Measurements from ENCODE around the gene AUNIP. TPM values are rescaled to one million over a fixed set of nuclear protein-coding genes. Genes with fewer than 3 reads are reported as not detected.

The AUNIP gene
- total and polyA plus RNA-seq, 2 donors (not counting 3 experiments of a cell fraction or from before 2014, with no cell fraction given): 1.8 to 4.5 TPM

GRCh38 chr1:25861316-25862286, 2.3 kb upstream of the AUNIP start:
- TF ChIP-seq GATA2 (IDR thresholded peaks at IDR 0.05; ENCODE audit: insufficient read depth, insufficient read length, low read depth, low read length): no peak
- TF ChIP-seq MYC (IDR thresholded peaks at IDR 0.05; ENCODE audit: low read depth, low read length): no peak
- no peak for TF ChIP-seq FOS (IDR thresholded peaks at IDR 0.05; ENCODE audit: borderline replicate concordance, insufficient read depth, low read length)
- TF ChIP-seq POLR2AphosphoS5 (IDR thresholded peaks at IDR 0.05; ENCODE audit: insufficient read depth, low read depth, low read length): no peak
- TF ChIP-seq POLR2A (IDR thresholded peaks at IDR 0.05; ENCODE audit: low read depth, low read length): no peak
- no peak for TF ChIP-seq EZH2 (IDR thresholded peaks at IDR 0.05; ENCODE audit: borderline replicate concordance, low read depth, low read length, severe bottlenecking)
- Histone ChIP-seq H3K9me3 (replicated peaks; ENCODE audit: control insufficient read depth, insufficient read depth, low read length) (no peaks in the 10 kb centered on the region), H4K20me1 (replicated peaks; ENCODE audit: control insufficient read depth, extremely low read depth, insufficient read depth, low read length) (no peaks in the 10 kb centered on the region), H3K79me2 (ENCODE audit: control insufficient read depth, insufficient read depth, low read length) (peaks cover 8% of the 10 kb centered on the region), H3K4me1 (ENCODE audit: control insufficient read depth, extremely low read depth, insufficient read depth, low read length) (peaks cover 21% of the 10 kb centered on the region), H3K36me3 (ENCODE audit: control insufficient read depth in 2 of 2, extremely low read depth in 1 of 2, insufficient read depth in 2 of 2, low read length in 2 of 2) (peaks cover 0 to 7% of the 10 kb centered on the region in 2 experiments), H2AFZ (ENCODE audit: low read depth, low read length) (no peak overlapping the region), H3K4me3 (replicated peaks in 1 of 3; ENCODE audit: insufficient read depth in 1 of 3, low read depth in 1 of 3, low read length in 3 of 3) (peak overlapping the region in 1 of 3 experiments; percentile 13), H3K27me3 (ENCODE audit: control insufficient read depth in 2 of 2, insufficient read depth in 2 of 2, low read length in 2 of 2) (no peaks in the 10 kb centered on the region), H3K27ac (ENCODE audit: insufficient read depth, low read depth, low read length) (no peak overlapping the region), H3K9me1 (replicated peaks; ENCODE audit: control insufficient read depth, extremely low read depth, insufficient read depth, low read length) (no peaks in the 10 kb centered on the region), H3K9ac (replicated peaks; ENCODE audit: extremely low read depth, insufficient read depth, low read length) (no peak overlapping the region), H3K4me2 (ENCODE audit: insufficient read depth, low read length) (peak overlapping the region; percentile 40)
- no peak for FAIRE-seq
- intact Hi-C loops (cut with micrococcal nuclease) (no loop called here), dilution Hi-C loops (cut with MboI; ENCODE audit: extremely low pct_ligation_motif_present, low sequenced_read_pairs) (no loop called here)
- BruUV-seq (replicated peaks): TSS peak; percentile 30
- ChIA-PET CTCF (interaction anchor here (0.9 to 1.1 kb wide), 3 partner anchors 13 to 35 kb away, joined by 3 to 4 read pairs (median 3); no protein-coding TSS in a partner anchor), POLR2A (interaction anchor here (0.7 kb wide), 1 partner anchor 14 kb away, joined by 3 read pairs; no protein-coding TSS in a partner anchor)
- peak; percentile 15 for DNase-seq (ENCODE audit: low read depth, low spot score)

DNA sequence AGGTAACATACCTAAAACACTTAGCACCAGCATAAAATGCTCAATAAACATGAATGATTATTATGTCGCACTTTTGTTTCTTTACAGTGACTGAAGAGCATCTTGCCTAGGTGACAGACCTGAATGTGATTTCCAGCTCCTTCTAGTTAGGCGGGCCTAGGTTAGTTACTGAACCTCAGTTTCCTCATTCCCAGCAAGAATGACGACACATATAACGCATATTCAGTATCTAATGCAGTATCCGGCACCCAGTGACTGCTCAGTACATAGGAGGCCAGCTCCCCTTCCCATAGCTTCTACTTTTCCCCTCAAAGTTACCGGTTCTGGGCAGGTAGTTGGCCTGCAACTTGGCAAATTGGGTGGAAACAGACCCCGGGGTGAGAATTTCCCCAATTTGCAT, 763 bp downstream of the AUNIP start:
- ChIA-PET CTCF (no interaction called here), POLR2A (no interaction called here)
- no peaks in the 10 kb centered on the region for H4K20me1 ChIP-seq (replicated peaks; ENCODE audit: control insufficient read depth, extremely low read depth, insufficient read depth, low read length)
- intact Hi-C loops (cut with micrococcal nuclease): no loop called here
- peak overlapping the region; percentile 73 for H3K4me2 ChIP-seq (ENCODE audit: insufficient read depth, low read length)
- H3K27me3 ChIP-seq (ENCODE audit: control insufficient read depth in 2 of 2, insufficient read depth in 2 of 2, low read length in 2 of 2): no peaks in the 10 kb centered on the region
- no TSS peak for BruUV-seq (replicated peaks)
- peak overlapping the region; percentile 91 for H2AFZ ChIP-seq (ENCODE audit: low read depth, low read length)
- no peaks in the 10 kb centered on the region for H3K9me3 ChIP-seq (replicated peaks; ENCODE audit: control insufficient read depth, insufficient read depth, low read length)
- H3K36me3 ChIP-seq (ENCODE audit: control insufficient read depth in 2 of 2, extremely low read depth in 1 of 2, insufficient read depth in 2 of 2, low read length in 2 of 2): peaks cover 0 to 6% of the 10 kb centered on the region in 2 experiments
- peak overlapping the region; percentile 52 for H3K9ac ChIP-seq (replicated peaks; ENCODE audit: extremely low read depth, insufficient read depth, low read length)
- H3K4me1 ChIP-seq (ENCODE audit: control insufficient read depth, extremely low read depth, insufficient read depth, low read length): peaks cover 21% of the 10 kb centered on the region
- TF ChIP-seq MYC (IDR thresholded peaks at IDR 0.05; ENCODE audit: low read depth, low read length): no peak
- dilution Hi-C loops (cut with MboI; ENCODE audit: extremely low pct_ligation_motif_present, low sequenced_read_pairs): no loop called here
- no peaks in the 10 kb centered on the region for H3K9me1 ChIP-seq (replicated peaks; ENCODE audit: control insufficient read depth, extremely low read depth, insufficient read depth, low read length)
- FAIRE-seq (no peak), DNase-seq (ENCODE audit: low read depth, low spot score) (no peak)
- H3K79me2 ChIP-seq (ENCODE audit: control insufficient read depth, insufficient read depth, low read length): peaks cover 11% of the 10 kb centered on the region
- H3K27ac ChIP-seq (ENCODE audit: insufficient read depth, low read depth, low read length): no peak overlapping the region
- H3K4me3 ChIP-seq (replicated peaks in 1 of 3; ENCODE audit: insufficient read depth in 1 of 3, low read depth in 1 of 3, low read length in 3 of 3): peak overlapping the region; percentile 55 to 64 (median 61)
